Measurements from ENCODE around the gene CASP8. TPM values are rescaled to one million over a fixed set of nuclear protein-coding genes. Genes with fewer than 3 reads are reported as not detected.

CASP8 gene
- total and polyA plus RNA-seq, 4 donors = 4.5 to 15.1 (median 8.7) TPM

DNA sequence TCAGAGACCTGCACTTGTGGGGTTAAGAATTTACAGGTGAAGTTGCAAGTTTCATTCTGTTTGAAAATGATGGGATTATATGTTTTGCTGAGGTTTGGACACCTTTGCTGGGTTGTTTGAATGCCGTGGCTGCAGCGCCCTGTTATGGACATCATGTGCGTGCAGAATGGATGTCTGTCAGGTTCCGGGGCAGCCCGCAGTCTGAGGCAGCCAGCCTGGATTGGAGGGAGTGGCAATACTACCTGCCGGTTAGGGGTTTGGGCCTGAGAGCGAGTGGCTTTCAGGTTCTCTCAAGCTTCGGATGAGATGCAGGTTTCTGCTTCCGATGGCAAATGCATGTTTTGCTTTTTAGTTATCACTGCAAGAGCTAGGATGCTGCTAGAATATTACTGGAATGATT, 1.1 kb downstream of the CASP8 start:
- TF ChIP-seq YY1 (IDR thresholded peaks at IDR 0.05) (no peak), TAF1 (conservative IDR thresholded peaks at IDR 0.05) (no peak), RAD21 (IDR thresholded peaks at IDR 0.05) (no peak), SP1 (IDR thresholded peaks at IDR 0.05) (no peak)
- TF ChIP-seq, protein P1, sequence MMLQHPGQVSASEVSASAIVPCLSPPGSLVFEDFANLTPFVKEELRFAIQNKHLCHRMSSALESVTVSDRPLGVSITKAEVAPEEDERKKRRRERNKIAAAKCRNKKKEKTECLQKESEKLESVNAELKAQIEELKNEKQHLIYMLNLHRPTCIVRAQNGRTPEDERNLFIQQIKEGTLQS (IDR thresholded peaks at IDR 0.05) = no peak
- TF ChIP-seq, protein P2, sequence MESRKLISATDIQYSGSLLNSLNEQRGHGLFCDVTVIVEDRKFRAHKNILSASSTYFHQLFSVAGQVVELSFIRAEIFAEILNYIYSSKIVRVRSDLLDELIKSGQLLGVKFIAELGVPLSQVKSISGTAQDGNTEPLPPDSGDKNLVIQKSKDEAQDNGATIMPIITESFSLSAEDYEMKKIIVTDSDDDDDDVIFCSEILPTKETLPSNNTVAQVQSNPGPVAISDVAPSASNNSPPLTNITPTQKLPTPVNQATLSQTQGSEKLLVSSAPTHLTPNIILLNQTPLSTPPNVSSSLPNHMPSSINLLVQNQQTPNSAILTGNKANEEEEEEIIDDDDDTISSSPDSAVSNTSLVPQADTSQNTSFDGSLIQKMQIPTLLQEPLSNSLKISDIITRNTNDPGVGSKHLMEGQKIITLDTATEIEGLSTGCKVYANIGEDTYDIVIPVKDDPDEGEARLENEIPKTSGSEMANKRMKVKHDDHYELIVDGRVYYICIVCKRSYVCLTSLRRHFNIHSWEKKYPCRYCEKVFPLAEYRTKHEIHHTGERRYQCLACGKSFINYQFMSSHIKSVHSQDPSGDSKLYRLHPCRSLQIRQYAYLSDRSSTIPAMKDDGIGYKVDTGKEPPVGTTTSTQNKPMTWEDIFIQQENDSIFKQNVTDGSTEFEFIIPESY (IDR thresholded peaks at IDR 0.05) = no peak
- no peaks in the 10 kb centered on the region for H3K36me3 ChIP-seq (ENCODE audit: control insufficient read depth in 4 of 4, insufficient read depth in 3 of 4, low read depth in 1 of 4, low read length in 3 of 4)
- peak overlapping the region in 1 of 3 donors; percentile 15 for H3K4me3 ChIP-seq (ENCODE audit: low read depth in 1 of 3, low read length in 3 of 3)
- H3K9ac ChIP-seq (ENCODE audit: low read depth in 1 of 2, low read length in 2 of 2) = no peak overlapping the region
- peak overlapping the region in 1 of 2 donors; percentile 0 for H3K27ac ChIP-seq (ENCODE audit: low read depth in 1 of 2, low read length in 2 of 2)
- H3K9me3 ChIP-seq (ENCODE audit: control insufficient read depth in 4 of 4, low read length in 3 of 4) = no peaks in the 10 kb centered on the region
- no peaks in the 10 kb centered on the region for H3K27me3 ChIP-seq (ENCODE audit: control insufficient read depth in 4 of 4, insufficient read depth in 4 of 4, low read length in 3 of 4)
- no peak for DNase-seq (ENCODE audit: low spot score)
- 81% methylated on average over 9 of the region's 9 CpGs for WGBS
- H3K4me1 ChIP-seq (ENCODE audit: control insufficient read depth in 4 of 4, insufficient read depth in 4 of 4, low read length in 3 of 4) = peaks cover 0 to 4% (median 1%) of the 10 kb centered on the region in 4 donors

DNA sequence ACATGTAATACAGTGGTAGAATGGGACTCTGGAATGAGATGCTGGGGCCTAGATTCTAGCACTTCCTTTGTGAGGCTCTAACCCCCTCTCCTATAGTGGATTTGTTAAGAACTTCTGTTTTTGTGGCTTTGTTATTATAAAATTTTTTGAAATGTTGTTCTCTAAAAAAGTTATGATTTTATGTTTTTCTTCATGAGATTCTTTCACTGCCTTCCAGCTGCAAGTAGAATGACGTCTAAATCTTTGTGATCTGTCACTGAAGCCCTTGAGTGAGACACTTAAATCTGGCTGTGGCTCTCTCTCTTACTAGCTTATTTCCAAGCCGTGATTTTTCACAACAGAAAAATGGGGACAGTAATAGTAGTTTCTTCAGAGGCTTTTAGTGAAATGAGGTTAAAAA, 1.6 kb downstream of the CASP8 start:
- TF ChIP-seq, protein P3, sequence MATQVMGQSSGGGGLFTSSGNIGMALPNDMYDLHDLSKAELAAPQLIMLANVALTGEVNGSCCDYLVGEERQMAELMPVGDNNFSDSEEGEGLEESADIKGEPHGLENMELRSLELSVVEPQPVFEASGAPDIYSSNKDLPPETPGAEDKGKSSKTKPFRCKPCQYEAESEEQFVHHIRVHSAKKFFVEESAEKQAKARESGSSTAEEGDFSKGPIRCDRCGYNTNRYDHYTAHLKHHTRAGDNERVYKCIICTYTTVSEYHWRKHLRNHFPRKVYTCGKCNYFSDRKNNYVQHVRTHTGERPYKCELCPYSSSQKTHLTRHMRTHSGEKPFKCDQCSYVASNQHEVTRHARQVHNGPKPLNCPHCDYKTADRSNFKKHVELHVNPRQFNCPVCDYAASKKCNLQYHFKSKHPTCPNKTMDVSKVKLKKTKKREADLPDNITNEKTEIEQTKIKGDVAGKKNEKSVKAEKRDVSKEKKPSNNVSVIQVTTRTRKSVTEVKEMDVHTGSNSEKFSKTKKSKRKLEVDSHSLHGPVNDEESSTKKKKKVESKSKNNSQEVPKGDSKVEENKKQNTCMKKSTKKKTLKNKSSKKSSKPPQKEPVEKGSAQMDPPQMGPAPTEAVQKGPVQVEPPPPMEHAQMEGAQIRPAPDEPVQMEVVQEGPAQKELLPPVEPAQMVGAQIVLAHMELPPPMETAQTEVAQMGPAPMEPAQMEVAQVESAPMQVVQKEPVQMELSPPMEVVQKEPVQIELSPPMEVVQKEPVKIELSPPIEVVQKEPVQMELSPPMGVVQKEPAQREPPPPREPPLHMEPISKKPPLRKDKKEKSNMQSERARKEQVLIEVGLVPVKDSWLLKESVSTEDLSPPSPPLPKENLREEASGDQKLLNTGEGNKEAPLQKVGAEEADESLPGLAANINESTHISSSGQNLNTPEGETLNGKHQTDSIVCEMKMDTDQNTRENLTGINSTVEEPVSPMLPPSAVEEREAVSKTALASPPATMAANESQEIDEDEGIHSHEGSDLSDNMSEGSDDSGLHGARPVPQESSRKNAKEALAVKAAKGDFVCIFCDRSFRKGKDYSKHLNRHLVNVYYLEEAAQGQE (IDR thresholded peaks at IDR 0.05) = no peak
- TF ChIP-seq TAF1 (conservative IDR thresholded peaks at IDR 0.05) (no peak), RAD21 (IDR thresholded peaks at IDR 0.05) (no peak), FOXA1 (IDR thresholded peaks at IDR 0.05) (no peak), SP1 (IDR thresholded peaks at IDR 0.05) (no peak), JUND (IDR thresholded peaks at IDR 0.05) (no peak), HNF4G (IDR thresholded peaks at IDR 0.05) (no peak), FOXA2 (IDR thresholded peaks at IDR 0.05) (no peak), YY1 (IDR thresholded peaks at IDR 0.05) (no peak), NR2F2 (IDR thresholded peaks at IDR 0.05) (no peak)
- TF ChIP-seq, protein P4, sequence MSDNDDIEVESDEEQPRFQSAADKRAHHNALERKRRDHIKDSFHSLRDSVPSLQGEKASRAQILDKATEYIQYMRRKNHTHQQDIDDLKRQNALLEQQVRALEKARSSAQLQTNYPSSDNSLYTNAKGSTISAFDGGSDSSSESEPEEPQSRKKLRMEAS (IDR thresholded peaks at IDR 0.05) = no peak
- TF ChIP-seq, protein P5, sequence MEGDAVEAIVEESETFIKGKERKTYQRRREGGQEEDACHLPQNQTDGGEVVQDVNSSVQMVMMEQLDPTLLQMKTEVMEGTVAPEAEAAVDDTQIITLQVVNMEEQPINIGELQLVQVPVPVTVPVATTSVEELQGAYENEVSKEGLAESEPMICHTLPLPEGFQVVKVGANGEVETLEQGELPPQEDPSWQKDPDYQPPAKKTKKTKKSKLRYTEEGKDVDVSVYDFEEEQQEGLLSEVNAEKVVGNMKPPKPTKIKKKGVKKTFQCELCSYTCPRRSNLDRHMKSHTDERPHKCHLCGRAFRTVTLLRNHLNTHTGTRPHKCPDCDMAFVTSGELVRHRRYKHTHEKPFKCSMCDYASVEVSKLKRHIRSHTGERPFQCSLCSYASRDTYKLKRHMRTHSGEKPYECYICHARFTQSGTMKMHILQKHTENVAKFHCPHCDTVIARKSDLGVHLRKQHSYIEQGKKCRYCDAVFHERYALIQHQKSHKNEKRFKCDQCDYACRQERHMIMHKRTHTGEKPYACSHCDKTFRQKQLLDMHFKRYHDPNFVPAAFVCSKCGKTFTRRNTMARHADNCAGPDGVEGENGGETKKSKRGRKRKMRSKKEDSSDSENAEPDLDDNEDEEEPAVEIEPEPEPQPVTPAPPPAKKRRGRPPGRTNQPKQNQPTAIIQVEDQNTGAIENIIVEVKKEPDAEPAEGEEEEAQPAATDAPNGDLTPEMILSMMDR (IDR thresholded peaks at IDR 0.05; ENCODE audit: low read depth, low read length, missing input control) = no peak
- TF ChIP-seq, protein P1 (IDR thresholded peaks at IDR 0.05) = no peak
- TF ChIP-seq, protein P2 (IDR thresholded peaks at IDR 0.05) = no peak
- Histone ChIP-seq H3K4me1 (ENCODE audit: control insufficient read depth in 4 of 4, insufficient read depth in 4 of 4, low read length in 3 of 4) (peaks cover 0 to 4% (median 1%) of the 10 kb centered on the region in 4 donors), H3K27ac (ENCODE audit: low read depth in 1 of 2, low read length in 2 of 2) (no peak overlapping the region), H3K27me3 (ENCODE audit: control insufficient read depth in 4 of 4, insufficient read depth in 4 of 4, low read length in 3 of 4) (no peaks in the 10 kb centered on the region), H3K9ac (ENCODE audit: low read depth in 1 of 2, low read length in 2 of 2) (no peak overlapping the region), H3K36me3 (ENCODE audit: control insufficient read depth in 4 of 4, insufficient read depth in 3 of 4, low read depth in 1 of 4, low read length in 3 of 4) (no peaks in the 10 kb centered on the region), H3K9me3 (ENCODE audit: control insufficient read depth in 4 of 4, low read length in 3 of 4) (no peaks in the 10 kb centered on the region), H3K4me3 (ENCODE audit: low read depth in 1 of 3, low read length in 3 of 3) (peak overlapping the region in 1 of 3 donors; percentile 15)
- 75% methylated on average over 2 of the region's 2 CpGs for WGBS
- no peak for DNase-seq (ENCODE audit: low spot score)
